ENCODE measurements around the gene CDCA4. TPM values are rescaled to one million over a fixed set of nuclear protein-coding genes. Genes with fewer than 3 reads are reported as not detected.

The CDCA4 gene
- polyA plus RNA-seq, 1 of the 3 experiments (the other 2 are of a cell fraction) = 26.8 TPM

DNA sequence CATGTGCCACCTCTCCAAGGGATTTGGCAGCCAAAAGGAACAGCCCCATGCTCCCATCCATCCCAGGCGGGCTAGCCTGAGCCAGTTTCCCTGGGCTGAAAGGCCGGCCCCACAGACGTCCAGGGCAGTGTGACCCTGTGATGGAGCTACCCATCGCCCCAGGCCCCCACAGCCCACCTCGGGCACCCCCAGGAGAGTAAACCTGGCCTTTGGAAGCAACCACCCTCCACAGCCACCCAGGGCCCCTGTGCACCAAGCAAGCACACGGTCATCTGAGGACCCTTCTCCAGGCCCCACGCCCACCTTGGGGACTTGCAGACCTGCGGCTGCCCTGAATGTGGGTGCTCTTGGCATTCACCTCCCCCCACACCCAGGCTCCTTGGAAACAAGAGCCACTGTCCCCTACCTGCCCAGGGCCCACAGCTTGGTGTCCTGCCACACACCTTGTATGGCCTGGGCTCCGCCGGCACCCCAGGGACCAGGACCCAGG lies 51.1 kb downstream of the CDCA4 start (continued):
- no peak for TF ChIP-seq GABPA (IDR thresholded peaks at IDR 0.05; ENCODE audit: low read depth)
- TF ChIP-seq, protein P1, sequence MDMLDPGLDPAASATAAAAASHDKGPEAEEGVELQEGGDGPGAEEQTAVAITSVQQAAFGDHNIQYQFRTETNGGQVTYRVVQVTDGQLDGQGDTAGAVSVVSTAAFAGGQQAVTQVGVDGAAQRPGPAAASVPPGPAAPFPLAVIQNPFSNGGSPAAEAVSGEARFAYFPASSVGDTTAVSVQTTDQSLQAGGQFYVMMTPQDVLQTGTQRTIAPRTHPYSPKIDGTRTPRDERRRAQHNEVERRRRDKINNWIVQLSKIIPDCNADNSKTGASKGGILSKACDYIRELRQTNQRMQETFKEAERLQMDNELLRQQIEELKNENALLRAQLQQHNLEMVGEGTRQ (IDR thresholded peaks at IDR 0.05; ENCODE audit: borderline replicate concordance, low read depth, low read length) = no peak

DNA sequence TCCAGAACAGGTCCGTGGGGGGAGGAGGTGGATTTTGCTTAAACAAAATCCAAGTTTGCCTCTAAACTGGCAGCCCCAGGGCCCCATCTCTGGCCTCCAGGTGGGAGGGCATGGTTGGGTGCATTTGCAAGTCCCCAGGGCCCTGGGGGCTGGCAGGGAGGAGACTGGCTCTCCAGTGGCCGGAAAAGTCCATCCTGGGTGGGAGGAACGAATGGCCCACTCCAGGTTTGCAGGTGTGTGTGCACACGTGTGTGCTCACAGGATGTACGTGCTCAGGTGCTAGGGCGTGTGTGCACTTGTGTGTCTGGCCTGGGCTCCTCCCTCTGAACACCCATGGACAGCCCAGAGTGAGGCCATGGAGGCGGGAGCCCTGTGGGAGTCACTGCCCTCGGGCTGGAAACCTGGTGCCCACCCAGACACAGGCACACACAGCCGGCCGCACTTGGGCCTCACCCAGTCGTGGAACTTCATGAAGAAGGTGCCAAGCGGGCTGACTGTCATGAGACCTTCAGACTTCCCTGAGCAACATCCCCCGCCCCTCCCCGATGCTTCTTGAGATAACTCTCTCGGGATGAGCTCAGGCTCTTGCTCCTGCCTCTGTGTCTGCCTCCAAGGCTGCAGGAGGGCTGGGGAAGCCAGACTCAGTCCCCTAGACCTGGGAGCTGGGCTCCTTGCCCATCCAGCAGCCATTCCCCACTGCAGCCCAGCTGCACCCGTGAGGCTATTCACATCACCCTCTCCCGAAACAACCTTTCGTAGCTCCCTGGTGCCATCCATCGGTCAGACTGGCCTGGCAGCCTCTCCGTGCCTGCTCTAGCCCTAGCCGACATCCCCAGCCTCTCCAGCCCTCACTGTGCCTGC lies 52.1 kb downstream of the CDCA4 start:
- Histone ChIP-seq H3K79me2 (ENCODE audit: insufficient read depth) (peaks cover 82% of the 10 kb centered on the region; the same call in 1 of the 2 replicates), H3K27ac (ENCODE audit: low read depth in 2 of 2, low read length in 1 of 2) (peak overlapping the region in 1 of 2 experiments; percentile 15; a peak in 2 of 4 replicates), H3K4me1 (ENCODE audit: control insufficient read depth in 1 of 2, insufficient read depth in 2 of 2, low read depth in 1 of 2, low read length in 1 of 2) (peaks cover 31 to 42% of the 10 kb centered on the region in 2 experiments; a peak in 3 of 4 replicates), H2AFZ (ENCODE audit: low read depth) (no peak overlapping the region), H3K4me2 (peak overlapping the region; percentile 90), H3K9me3 (no peaks in the 10 kb centered on the region), H3K9me2 (no peaks in the 10 kb centered on the region), H3K27me3 (ENCODE audit: insufficient read depth) (no peaks in the 10 kb centered on the region), H4K20me1 (ENCODE audit: insufficient read depth) (no peaks in the 10 kb centered on the region), H3K4me3 (ENCODE audit: low read depth in 2 of 2, low read length in 1 of 2) (no peak overlapping the region), H3F3A (replicated peaks; ENCODE audit: insufficient read depth) (peaks cover 5% of the 10 kb centered on the region), H3K9ac (no peak overlapping the region), H3K36me3 (replicated peaks in 1 of 2; ENCODE audit: control insufficient read depth in 1 of 2, insufficient read depth in 2 of 2, low read length in 1 of 2) (no peaks in the 10 kb centered on the region)
- WGBS (ENCODE audit: low lambda C conversion rate) = 69% methylated on average over 12 of the region's 21 CpGs
- ChIA-PET CTCF (interaction anchor here (1.0 to 11.2 kb wide), 6 partner anchors 13 to 76 kb away, joined by 5 to 284 read pairs (median 6); no protein-coding TSS in a partner anchor), POLR2A (no interaction called here)
- TF ChIP-seq NRF1 (IDR thresholded peaks at IDR 0.05; ENCODE audit: low read depth, low read length) = no peak
- TF ChIP-seq NFIC (IDR thresholded peaks at IDR 0.05; ENCODE audit: borderline replicate concordance) = 0 out of 2 replicates have a peak, but pooled peaks have one; percentile 13
- TF ChIP-seq, protein P2, sequence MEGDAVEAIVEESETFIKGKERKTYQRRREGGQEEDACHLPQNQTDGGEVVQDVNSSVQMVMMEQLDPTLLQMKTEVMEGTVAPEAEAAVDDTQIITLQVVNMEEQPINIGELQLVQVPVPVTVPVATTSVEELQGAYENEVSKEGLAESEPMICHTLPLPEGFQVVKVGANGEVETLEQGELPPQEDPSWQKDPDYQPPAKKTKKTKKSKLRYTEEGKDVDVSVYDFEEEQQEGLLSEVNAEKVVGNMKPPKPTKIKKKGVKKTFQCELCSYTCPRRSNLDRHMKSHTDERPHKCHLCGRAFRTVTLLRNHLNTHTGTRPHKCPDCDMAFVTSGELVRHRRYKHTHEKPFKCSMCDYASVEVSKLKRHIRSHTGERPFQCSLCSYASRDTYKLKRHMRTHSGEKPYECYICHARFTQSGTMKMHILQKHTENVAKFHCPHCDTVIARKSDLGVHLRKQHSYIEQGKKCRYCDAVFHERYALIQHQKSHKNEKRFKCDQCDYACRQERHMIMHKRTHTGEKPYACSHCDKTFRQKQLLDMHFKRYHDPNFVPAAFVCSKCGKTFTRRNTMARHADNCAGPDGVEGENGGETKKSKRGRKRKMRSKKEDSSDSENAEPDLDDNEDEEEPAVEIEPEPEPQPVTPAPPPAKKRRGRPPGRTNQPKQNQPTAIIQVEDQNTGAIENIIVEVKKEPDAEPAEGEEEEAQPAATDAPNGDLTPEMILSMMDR (IDR thresholded peaks at IDR 0.05) = peak; percentile 40
- TF ChIP-seq RAD21 (IDR thresholded peaks at IDR 0.05; ENCODE audit: low read length) = peak; percentile 31; the same call in 1 of the 2 replicates
- peak; percentile 51 for DNase-seq

DNA sequence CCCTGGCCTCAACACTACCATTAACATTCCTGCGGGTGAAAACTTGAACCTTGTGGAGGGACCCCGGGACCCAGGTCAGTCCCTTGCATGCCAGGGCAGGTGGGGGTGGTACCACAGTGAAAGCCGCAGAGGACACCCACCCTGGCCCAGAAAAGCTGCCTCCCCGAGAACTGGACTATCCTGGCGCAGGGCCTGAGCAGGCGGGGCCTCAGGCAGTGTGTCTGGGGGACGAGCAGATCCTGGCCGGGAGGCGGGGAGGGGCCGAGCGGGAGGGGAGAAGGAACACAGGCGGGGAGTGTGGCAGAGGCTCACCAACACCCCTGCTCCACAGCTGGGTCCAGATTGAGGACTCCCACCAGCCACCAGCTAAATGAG lies 52.7 kb downstream of the CDCA4 start:
- Histone ChIP-seq H3K36me3 (replicated peaks in 1 of 2; ENCODE audit: control insufficient read depth in 1 of 2, insufficient read depth in 2 of 2, low read length in 1 of 2) (no peaks in the 10 kb centered on the region), H3K27me3 (ENCODE audit: insufficient read depth) (no peaks in the 10 kb centered on the region), H3K79me2 (ENCODE audit: insufficient read depth) (peaks cover 89% of the 10 kb centered on the region; the same call in 1 of the 2 replicates), H3F3A (replicated peaks; ENCODE audit: insufficient read depth) (peaks cover 5% of the 10 kb centered on the region), H3K4me2 (peak overlapping the region; percentile 90; the same call in 1 of the 2 replicates), H3K9ac (no peak overlapping the region), H3K4me3 (ENCODE audit: low read depth in 2 of 2, low read length in 1 of 2) (no peak overlapping the region), H3K9me3 (no peaks in the 10 kb centered on the region), H3K9me2 (no peaks in the 10 kb centered on the region), H4K20me1 (ENCODE audit: insufficient read depth) (0 out of 2 replicates have a peak, but pooled peaks cover under 1% of the 10 kb centered on the region), H3K4me1 (ENCODE audit: control insufficient read depth in 1 of 2, insufficient read depth in 2 of 2, low read depth in 1 of 2, low read length in 1 of 2) (peaks cover 27 to 37% of the 10 kb centered on the region in 2 experiments; a peak in 3 of 4 replicates), H3K27ac (ENCODE audit: low read depth in 2 of 2, low read length in 1 of 2) (no peak overlapping the region), H2AFZ (ENCODE audit: low read depth) (no peak overlapping the region)
- no peak for TF ChIP-seq GABPA (IDR thresholded peaks at IDR 0.05; ENCODE audit: low read depth)
- ChIA-PET CTCF (interaction anchor here (1.2 to 11.2 kb wide), 6 partner anchors 8 to 91 kb away, joined by 3 to 284 read pairs (median 5); no protein-coding TSS in a partner anchor), POLR2A (no interaction called here)
- DNase-seq = peak; percentile 75
- 65% methylated on average over 6 of the region's 12 CpGs for WGBS (ENCODE audit: low lambda C conversion rate)
